ENCODE measurements around the gene VWA1. TPM values are rescaled to one million over a fixed set of nuclear protein-coding genes. Genes with fewer than 3 reads are reported as not detected.

VWA1 gene
- polyA plus RNA-seq, 1 donor (not counting 4 experiments of a cell fraction or from before 2014, with no cell fraction given), result 6.5 TPM

- Histone ChIP-seq H3K79me2 (ENCODE audit: control insufficient read depth, insufficient read depth, low read length) (peaks cover 69% of the 10 kb centered on the region), H3K27me3 (ENCODE audit: control insufficient read depth, extremely low read depth, insufficient read depth, low read length) (no peaks in the 10 kb centered on the region), H3K9me3 (ENCODE audit: control insufficient read depth, low read depth, low read length) (no peaks in the 10 kb centered on the region), H3K36me3 (ENCODE audit: control insufficient read depth in 2 of 2, extremely low read depth in 1 of 2, insufficient read depth in 2 of 2, low read length in 2 of 2) (peaks cover 34 to 53% of the 10 kb centered on the region in 2 experiments), H3K27ac (ENCODE audit: control insufficient read depth, insufficient read depth, low read length) (peak overlapping the region; percentile 84), H2AFZ (ENCODE audit: control insufficient read depth, low read length) (no peak overlapping the region), H4K20me1 (ENCODE audit: control insufficient read depth, extremely low read depth, insufficient read depth, low read length) (peaks cover 7% of the 10 kb centered on the region), H3K4me2 (ENCODE audit: control insufficient read depth, extremely low read depth, insufficient read depth, low read depth, low read length) (peak overlapping the region; percentile 98), H3K4me1 (ENCODE audit: control insufficient read depth, extremely low read depth, insufficient read depth, low read length) (peaks cover 35% of the 10 kb centered on the region), H3K4me3 (ENCODE audit: control insufficient read depth in 2 of 3, extremely low read depth in 1 of 3, insufficient read depth in 2 of 3, low read depth in 1 of 3, low read length in 3 of 3) (peak overlapping the region; percentile 92 to 97 (median 97)), H3K9me1 (ENCODE audit: control insufficient read depth, extremely low read depth, insufficient read depth, low read length) (no peaks in the 10 kb centered on the region), H3K9ac (ENCODE audit: control insufficient read depth, extremely low read depth, insufficient read depth, low read length) (peak overlapping the region; percentile 90)
- DNase-seq (ENCODE audit: low read depth, low spot score) (no peak), FAIRE-seq (no peak)
- dilution Hi-C loops (cut with MboI; ENCODE audit: extremely low pct_ligation_motif_present, low sequenced_read_pairs), result no loop called here
- no peak for TF ChIP-seq EZH2 (IDR thresholded peaks at IDR 0.05; ENCODE audit: low read length)
- TF ChIP-seq, protein P1, sequence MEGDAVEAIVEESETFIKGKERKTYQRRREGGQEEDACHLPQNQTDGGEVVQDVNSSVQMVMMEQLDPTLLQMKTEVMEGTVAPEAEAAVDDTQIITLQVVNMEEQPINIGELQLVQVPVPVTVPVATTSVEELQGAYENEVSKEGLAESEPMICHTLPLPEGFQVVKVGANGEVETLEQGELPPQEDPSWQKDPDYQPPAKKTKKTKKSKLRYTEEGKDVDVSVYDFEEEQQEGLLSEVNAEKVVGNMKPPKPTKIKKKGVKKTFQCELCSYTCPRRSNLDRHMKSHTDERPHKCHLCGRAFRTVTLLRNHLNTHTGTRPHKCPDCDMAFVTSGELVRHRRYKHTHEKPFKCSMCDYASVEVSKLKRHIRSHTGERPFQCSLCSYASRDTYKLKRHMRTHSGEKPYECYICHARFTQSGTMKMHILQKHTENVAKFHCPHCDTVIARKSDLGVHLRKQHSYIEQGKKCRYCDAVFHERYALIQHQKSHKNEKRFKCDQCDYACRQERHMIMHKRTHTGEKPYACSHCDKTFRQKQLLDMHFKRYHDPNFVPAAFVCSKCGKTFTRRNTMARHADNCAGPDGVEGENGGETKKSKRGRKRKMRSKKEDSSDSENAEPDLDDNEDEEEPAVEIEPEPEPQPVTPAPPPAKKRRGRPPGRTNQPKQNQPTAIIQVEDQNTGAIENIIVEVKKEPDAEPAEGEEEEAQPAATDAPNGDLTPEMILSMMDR (optimal IDR thresholded peaks at IDR 0.05 in 1 of 3, IDR thresholded peaks at IDR 0.05 in 1 of 3, conservative IDR thresholded peaks at IDR 0.05 in 1 of 3; ENCODE audit: extremely low read depth in 1 of 3, insufficient read depth in 2 of 3, low read length in 3 of 3), result no peak
Observed at GRCh38 chr1:1397839-1398523, 37.5 kb upstream of the VWA1 start.

DNA sequence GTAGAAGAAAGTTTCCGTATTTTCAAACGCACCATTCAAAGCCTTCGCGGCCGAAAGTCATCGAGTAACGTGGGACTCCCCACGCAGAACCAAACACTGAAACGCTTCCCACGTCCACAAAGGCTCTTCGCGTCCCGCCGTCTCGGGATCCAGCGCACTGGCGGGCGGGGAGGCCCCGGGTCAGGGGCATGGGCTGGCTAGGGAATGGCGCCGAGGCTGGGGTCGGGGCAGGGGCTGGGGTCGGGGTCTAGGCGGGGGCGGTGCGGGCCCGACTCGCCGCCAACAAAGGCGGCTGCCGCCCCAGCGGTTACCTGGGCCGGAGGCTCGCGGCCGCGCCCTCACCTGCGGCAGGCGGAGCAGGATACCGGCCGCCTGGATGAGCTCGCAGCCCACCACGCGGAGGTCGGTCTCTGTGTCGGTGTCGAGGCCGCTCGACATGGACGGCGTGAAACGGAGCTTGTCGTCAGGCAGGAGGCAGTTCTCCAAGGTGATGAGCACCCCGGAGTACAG, 36.8 kb upstream of the VWA1 start:
- peak overlapping the region; percentile 92 to 97 (median 97) for H3K4me3 ChIP-seq (ENCODE audit: control insufficient read depth in 2 of 3, extremely low read depth in 1 of 3, insufficient read depth in 2 of 3, low read depth in 1 of 3, low read length in 3 of 3)
- H3K4me1 ChIP-seq (ENCODE audit: control insufficient read depth, extremely low read depth, insufficient read depth, low read length), result peaks cover 37% of the 10 kb centered on the region
- peaks cover 7% of the 10 kb centered on the region for H4K20me1 ChIP-seq (ENCODE audit: control insufficient read depth, extremely low read depth, insufficient read depth, low read length)
- H2AFZ ChIP-seq (ENCODE audit: control insufficient read depth, low read length), result peak overlapping the region; percentile 86
- H3K27ac ChIP-seq (ENCODE audit: control insufficient read depth, insufficient read depth, low read length), result peak overlapping the region; percentile 84
- DNase-seq (ENCODE audit: low read depth, low spot score) (no peak), FAIRE-seq (no peak)
- H3K9ac ChIP-seq (ENCODE audit: control insufficient read depth, extremely low read depth, insufficient read depth, low read length), result peak overlapping the region; percentile 90
- H3K79me2 ChIP-seq (ENCODE audit: control insufficient read depth, insufficient read depth, low read length), result peaks cover 65% of the 10 kb centered on the region
- H3K36me3 ChIP-seq (ENCODE audit: control insufficient read depth in 2 of 2, extremely low read depth in 1 of 2, insufficient read depth in 2 of 2, low read length in 2 of 2), result peaks cover 29 to 47% of the 10 kb centered on the region in 2 experiments
- dilution Hi-C loops (cut with MboI; ENCODE audit: extremely low pct_ligation_motif_present, low sequenced_read_pairs), result no loop called here
- TF ChIP-seq, protein P1 (optimal IDR thresholded peaks at IDR 0.05 in 1 of 3, IDR thresholded peaks at IDR 0.05 in 1 of 3, conservative IDR thresholded peaks at IDR 0.05 in 1 of 3; ENCODE audit: extremely low read depth in 1 of 3, insufficient read depth in 2 of 3, low read length in 3 of 3), result no peak
- H3K9me1 ChIP-seq (ENCODE audit: control insufficient read depth, extremely low read depth, insufficient read depth, low read length), result no peaks in the 10 kb centered on the region
- no peaks in the 10 kb centered on the region for H3K9me3 ChIP-seq (ENCODE audit: control insufficient read depth, low read depth, low read length)
- no peaks in the 10 kb centered on the region for H3K27me3 ChIP-seq (ENCODE audit: control insufficient read depth, extremely low read depth, insufficient read depth, low read length)
- H3K4me2 ChIP-seq (ENCODE audit: control insufficient read depth, extremely low read depth, insufficient read depth, low read depth, low read length), result peak overlapping the region; percentile 98
